Head of caudate nucleus (tissue), 42 donors: ENCODE results near the gene IQSEC1.

ENCODE experiments used
- DNase-seq, 42 donors: peaks; one replicate each; pipeline versions ENCODE4 v3.0.0 to v3.0.0-alpha.2; 2020 to 2021; ENCODE audit warnings: mixed read lengths in 7 of 42
- intact Hi-C: fragments of 100-400 bp; cut with DNase I; formaldehyde crosslinking; loops from one replicate; pipeline ENCODE4 v1.15.0; 2022

Gene IQSEC1

DNA sequence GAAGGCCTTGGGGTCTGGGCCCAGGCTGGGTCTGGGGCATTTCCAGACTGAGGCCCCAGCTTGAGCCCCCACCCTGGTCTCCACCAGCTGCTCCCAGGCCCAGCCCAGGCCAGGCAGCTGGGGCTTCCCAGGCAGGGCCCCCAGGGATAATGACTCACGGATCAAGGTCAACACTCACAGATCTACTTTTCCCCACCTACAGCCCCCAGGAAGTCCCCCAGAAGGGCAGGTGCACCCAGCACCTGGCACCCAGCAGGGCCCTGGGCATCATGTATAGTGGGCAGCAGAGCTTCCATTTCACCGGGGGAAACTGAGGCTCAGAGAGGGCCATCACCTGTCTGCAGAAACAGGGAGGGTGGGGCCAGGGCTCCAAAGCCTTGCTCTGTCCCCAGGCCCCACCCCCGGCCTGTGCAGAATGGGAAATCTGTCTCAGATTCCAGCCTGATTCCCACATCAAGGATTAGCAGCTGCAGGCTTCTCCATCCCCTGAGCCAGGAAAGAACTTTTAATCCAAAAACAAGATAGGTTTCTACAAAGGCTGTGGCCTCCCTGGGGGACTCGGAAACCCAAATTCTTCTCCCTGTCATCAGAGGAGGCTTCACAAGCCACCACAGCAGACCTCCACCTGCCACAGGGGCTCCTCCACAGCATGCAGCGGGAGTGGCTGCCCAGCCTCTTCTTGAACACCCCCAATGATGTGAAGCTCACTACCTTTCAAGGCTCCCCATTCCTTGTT, 49.8 kb downstream of the IQSEC1 start:
- no peak for DNase-seq
- intact Hi-C loops = no loop called here

DNA sequence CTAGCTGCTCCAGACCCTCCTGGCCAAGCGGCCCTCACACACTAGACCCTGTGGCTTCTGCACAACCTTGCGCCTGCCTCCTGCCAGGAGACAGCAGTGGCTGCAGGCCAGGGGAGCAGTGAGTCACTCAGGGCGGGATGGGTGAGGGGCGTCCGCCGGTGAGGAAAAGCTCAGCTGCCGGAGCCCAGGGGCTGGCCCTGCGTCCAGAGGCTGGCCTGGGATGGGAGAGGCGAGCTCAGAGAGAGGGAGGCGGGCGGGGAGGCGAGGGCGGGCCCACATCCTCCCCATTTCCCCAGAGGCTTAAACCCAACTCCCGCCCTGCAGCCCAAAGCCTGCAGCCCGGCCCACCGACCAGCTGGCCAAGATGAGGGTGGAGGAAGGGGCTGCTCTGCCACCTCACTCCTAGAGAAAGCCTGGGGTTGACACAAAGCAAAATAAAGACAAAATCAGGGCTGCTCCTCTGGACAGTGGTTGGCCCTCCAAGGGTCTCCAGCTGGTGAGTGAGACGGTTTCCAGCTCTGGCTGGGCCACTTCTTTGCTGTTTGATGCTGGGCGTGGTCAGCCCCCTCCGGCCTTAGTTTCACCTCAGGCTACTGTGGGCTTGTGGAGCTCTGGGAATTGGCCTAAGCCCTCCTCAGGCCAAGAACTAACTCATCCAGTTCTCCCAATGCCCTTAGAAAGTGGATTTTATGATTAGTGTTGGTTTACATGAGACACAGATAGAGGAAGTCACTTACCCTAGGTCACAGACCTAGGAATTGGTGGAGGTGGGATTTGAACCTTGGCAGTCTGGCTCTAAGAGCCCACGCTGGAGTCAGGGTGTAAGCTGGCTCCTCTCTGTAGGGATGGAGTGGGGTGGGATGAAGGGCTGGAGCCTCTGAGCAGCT, 50.6 kb downstream of the IQSEC1 start:
- peak in 16 of 42 donors; percentile 46 to 86 (median 64) for DNase-seq

DNA sequence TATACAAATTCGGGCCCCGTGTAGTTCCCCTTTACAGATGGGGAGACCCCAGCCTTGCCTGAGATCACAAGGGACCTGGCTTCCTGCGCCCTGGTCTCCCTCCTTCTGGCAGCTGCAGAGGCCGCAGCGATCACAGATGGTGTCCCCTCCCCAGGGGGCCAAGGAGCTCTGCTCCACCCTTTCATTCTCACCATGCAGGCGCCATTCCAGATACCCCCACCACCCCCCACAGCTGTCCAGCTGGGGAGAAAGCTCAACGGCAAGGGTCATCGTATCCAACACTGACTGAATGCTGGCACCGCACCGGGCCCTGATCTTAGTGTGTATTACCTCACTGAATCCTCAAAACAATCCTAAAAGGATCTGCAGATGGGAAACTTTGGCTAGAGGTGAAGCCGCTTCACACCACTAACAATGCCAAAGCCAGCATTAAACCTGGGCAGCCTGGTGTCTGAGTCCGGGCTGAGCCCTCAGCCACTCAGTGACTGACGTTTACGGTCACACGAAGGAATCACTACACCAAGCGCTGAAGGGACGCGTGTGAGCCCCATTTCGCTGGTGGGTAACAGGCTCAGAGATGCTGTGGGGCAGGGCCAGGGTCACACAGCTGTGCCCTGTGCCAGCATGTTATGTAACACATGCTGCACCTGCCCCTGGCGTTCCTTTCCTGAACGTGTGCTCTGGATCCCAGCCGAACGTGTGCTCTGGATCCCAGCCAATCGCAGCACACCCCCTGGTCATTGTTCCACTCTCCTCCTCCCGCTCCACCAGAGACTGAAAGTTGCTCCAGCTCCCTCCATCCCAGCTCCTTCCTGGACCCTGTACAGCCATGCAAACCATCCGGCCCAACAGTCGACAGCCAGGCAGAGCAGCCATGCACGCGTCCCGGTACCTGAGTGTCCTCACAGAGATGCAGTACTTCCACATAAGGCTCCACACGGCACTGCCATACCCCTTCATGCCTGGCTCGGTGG, 51.8 kb downstream of the IQSEC1 start:
- peak in 3 of 42 donors; percentile 1 to 15 (median 6) for DNase-seq
- intact Hi-C loops = no loop called here

More for the DNA sequence above, 50.6 kb downstream of the IQSEC1 start:
- intact Hi-C loops = no loop called here

DNA sequence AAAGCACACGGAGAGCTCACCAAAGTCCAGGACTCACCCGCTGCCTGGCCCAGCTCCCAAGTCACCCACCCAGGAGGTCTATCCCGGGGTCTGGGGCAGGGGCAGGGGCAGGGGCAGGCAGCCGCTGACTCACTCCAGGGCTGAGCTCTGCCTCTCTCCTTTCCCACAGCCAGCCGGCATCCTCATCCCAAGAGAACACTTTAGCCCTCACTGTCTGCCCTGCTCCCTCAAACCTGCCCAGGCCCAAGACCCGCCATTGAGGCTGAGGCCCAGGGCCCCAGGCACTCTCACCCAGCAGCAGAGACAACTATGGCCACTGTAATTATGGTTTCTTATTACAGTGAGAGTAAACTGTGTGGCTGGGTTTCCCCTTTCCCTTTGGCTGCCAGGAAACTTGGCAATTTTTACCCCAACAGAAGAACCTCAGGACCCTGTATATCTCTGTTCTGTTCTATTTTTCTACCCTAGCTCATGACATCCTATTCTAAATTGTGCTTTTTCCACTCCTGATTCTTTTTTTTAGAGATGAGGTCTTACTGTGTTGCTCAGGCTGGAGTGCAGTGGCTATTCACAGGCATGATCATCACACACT, 53.0 kb downstream of the IQSEC1 start:
- intact Hi-C loops = no loop called here
- DNase-seq = peak in 2 of 42 donors; percentile 1 to 9

DNA sequence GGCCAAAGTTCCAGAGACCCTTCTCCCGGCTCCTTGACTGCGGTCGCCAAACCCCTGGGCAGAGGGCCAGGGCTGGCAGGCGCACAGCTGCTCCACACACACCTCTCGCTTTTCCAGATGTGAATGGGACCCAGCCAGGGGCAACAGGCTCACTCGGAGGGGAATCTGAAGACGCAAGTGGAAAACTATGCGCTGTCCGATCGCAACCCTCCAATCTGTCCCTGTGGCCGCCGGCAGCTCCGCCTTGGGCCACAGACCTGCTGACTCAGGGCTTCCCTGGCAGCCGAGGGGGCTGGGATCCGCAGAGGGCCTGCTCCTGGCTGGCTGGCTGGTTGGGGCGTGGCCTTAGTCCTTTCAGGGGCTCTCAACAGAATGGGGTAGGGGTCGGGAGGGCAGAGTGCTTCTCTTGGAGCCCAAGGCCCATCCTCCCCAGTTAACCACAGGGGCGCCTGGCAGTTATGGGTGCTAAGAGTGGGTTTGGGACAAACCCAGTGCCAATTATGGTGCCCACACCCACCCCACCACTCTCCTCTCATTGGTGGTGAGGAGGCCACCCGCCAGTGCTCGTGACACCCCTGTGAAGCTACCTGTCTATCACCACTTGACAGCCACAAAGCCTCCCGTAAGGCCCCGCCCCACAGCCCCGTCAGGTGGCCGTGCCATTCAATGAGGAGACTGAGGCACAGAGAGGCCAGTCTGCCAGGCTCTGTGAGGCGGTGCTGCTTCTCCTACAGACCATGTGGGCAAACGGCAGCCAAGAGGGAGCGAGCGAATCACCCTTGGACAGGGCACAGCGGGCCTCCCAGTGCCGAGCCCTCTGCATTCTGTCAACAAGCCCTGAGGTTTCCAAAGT, 53.8 kb downstream of the IQSEC1 start:
- intact Hi-C loops = no loop called here
- peak in 6 of 42 donors; percentile 41 to 74 (median 48) for DNase-seq

DNA sequence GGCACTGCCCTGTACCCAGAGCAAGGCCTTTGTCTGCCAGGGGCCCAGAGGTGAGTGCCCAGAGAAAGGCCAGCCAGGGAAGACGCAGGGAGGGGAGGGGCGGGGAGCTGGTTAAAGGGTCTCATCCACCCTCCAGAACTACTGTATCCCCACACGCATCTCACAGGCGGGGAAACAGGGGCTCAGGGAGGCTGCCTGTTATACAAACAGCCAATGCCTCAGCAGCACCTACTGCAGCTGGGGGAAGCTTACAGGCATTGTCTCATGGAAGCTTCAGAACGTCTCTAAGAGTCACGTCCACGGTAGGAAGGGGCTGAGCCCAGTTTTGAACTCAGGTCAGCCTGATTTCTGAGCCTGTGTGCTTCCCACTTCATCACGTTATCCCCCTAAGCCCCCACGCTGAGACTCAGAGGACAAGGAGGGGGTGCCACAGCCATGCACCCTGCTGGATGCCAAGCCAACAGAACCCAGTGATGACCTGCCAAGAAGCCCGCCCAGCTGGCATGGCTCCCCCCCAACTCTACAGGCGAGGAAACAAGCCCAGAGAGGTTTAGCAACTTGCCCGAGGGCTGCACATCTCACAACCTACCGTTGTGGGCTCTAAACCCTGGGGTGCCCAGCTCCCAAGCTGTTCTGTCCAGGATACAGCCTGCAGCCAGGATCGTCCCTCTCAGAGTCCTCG, 54.5 kb downstream of the IQSEC1 start:
- intact Hi-C loops = no loop called here
- DNase-seq = peak in 6 of 42 donors; percentile 1 to 48 (median 20)

DNA sequence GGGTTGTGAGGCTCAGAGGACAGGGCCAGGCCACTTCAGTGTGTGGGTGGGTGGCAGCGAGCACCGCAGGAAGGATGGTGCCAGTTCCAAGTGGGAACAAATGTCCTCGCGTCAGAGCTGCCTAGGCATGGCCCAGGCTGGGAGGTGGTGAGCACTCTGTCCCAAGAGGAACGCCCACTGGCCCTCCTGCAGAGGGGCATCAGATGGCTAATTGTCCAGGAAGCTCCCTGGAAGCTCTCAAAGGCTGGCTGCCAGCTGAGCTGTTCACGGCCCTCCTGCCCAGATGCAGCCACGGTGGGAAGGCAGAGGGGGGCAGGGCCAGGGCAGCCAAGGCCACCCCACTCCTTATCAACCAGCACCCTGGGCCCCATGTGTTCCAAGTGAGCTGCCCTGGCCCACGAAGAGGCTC, 55.2 kb downstream of the IQSEC1 start:
- peak in 4 of 42 donors; percentile 3 to 32 (median 21) for DNase-seq

DNA sequence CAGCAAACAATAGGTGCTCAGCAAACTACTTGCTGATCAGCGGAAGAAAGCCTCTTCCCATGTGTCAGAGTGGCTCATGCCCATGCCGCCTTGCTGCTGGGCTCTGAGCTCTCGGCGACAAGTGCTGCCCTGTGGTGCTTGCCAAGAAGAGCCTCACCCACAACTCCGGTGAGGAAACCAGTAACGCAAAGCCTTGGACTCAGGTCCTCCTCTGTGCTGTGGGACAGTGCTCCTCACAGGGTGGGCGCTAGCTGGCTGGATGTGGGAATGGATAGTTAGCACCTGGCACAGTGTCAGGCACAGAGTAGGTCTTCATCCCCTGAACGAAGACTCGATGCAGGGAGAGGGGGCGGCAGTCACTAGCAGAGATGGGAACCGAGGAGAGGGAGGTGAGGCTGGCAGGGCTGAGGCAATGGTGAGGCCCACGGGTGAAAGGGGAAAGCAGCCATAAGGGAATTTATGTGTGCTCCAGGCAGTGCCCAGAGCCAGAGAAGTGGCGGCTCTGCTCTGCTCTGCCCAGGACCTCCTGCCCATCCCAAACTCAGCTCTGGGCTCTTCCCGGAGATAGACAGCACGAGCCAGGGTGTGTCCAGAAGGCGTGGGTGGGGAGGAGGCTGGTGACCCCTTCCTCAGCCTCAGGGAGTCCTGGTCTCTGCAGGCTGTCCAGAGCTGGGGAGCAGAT, 55.7 kb downstream of the IQSEC1 start:
- peak in 3 of 42 donors; percentile 1 to 17 (median 2) for DNase-seq
- intact Hi-C loops = no loop called here

More for the DNA sequence above, 55.2 kb downstream of the IQSEC1 start:
- intact Hi-C loops = no loop called here

DNA sequence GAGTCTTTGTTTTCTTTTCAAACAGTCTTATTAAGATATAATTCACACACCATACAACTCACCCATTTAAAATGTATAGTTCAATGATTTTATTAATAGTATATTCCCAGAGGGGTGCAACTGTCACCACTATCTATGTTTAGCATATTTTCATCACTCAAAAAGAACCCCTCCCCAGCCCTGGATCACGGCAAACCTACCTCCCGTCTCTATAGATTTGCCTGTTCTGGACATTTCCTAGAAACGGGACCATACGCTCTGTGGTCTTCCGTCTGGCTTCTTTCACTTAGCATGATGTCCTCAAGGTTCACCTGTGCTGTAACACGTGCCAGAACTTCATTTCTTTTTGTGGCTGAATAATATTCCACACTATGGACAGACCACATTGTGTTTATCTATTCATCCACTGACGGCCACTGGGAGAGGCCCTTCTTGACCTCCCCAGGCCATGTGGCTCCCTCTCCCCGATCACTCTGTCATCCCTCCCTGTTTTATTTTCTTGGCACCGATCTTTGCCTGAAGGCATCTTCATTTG, 56.4 kb downstream of the IQSEC1 start:
- DNase-seq = no peak
- intact Hi-C loops = no loop called here

DNA sequence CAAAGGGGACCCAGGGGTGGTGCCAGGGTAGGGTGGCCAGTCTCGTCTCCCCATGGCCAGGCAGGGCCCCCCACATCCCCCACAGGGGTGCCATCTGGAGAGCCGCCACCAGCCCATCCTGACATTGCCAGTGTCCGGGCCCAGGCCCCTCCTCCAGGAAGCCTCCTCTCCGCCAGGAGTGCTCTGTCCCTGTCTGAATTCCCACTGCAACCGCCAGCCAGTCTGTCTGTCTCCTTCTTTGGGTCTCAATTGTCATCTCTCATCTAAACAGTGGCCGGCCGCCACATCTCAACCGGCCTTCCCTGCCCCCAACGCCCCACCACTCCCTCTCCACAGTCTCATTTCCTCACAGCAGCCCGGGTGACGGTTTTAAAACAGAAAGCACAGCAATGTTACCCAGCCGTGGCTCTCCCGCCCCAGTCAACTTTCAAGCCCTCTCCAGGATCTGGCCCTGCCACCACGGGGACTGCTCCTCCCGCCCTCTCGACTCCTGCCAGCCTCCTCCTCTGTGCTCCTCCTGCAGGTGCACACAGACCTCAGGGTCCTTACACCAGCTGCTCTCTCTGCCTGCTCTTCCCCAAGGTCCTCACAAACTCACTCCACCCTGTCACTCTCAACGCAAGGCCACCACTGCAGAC, 57.0 kb downstream of the IQSEC1 start:
- peak in 21 of 42 donors; percentile 18 to 77 (median 52) for DNase-seq
- intact Hi-C loops = no loop called here

DNA sequence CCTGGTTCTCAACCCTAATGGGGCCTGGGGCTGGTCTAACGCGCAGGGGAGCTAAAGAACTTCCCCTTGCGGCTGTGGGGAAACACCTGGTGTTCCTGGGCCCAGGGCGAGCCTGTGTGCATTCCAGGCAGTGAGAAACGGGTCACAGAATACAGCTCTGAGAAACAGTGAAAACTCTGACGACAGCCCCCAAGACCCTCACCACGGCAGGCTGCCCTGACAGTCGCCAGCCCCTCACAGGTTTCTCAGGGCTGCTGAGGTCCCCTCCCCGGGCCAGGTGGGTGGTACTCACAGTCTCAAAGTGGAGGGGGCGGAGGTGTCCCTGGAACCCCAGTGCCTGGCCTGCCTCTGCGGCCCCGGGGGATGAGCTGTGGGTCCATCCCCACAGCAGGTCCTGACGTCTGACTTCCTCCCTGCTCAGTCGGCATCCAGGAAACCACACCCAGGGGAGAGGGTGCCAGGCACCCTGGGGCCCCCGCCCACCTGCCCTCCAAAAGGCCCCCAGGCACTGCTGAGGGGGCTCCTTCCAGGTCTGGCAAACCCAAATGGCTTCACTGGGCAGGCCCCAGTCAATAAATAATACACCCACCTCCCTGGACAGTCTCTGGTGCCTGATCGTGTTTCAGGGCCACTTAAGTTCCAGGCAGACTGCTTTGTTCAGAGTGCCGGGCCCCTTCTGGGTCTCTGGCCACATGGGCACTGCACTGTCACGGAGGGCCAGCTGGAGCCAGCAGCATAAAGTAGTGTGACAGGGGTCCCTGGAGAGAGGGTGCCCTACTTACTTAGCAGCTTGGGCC, 57.7 kb downstream of the IQSEC1 start:
- intact Hi-C loops = no loop called here
- DNase-seq = peak in 1 of 42 donors; percentile 2

DNA sequence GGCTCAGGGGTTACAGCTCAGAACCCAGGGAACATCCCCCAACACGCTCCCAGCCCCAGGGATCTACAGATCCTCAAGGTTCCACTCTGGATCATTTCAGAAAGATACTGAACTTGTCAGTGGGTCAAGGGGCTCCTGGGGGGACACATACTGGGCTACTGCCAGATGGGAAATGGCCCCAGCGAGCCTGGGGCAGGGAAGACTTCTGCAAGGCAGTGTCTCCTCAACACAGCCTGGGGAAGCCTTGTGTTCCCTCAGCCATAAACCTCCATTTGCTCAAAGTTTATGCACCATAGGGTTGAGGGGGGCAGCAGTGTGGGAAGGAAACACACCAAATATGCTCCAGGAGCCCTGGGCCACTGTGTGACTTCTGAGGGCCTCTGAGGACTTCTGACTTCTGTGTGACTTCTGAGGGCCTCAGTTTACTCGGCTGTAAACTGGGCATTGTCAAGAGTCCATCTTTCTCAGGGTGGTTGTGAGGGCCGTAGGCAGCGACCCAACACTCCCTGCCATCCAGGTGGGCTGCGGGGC, 58.4 kb downstream of the IQSEC1 start:
- DNase-seq = peak in 1 of 42 donors; percentile 0
- intact Hi-C loops = no loop called here

DNA sequence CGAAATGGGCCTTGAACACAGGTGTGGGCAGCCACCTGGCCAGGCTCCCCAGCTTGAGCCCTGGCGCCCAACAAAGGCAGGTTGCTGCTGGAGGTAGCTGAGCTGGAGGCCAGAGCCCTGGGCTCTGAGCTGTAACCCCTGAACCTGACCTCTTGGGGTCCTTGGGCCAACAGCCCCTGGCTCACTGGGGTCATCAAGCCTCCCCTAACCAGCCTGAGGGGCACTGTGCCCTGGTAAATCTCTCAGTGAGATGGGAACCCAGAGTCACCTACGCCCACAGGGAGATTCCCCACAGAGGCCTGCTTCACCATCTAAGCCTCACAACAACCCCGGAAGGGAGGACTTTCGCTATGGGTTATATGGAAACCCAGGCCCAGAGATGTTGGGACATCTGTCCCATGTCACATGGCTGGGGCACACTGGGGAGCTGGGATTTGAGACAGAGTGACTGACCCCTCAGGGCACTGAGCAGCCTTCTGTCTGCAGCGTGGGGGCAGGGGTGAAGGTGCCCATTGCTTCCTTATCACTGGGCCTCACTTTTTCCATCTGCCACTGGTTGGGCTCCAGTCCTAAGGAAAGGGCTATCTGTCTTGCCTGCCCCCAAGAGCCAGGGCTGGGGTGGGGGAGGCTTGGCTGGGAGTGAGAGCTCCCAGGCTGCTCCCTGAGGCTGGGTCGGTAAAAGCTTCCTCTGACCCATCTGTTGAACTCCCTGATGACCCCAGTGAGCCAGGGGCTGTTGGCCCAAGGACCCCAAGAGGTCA, 59.1 kb downstream of the IQSEC1 start:
- peak in 1 of 42 donors; percentile 12 for DNase-seq
- intact Hi-C loops = no loop called here

DNA sequence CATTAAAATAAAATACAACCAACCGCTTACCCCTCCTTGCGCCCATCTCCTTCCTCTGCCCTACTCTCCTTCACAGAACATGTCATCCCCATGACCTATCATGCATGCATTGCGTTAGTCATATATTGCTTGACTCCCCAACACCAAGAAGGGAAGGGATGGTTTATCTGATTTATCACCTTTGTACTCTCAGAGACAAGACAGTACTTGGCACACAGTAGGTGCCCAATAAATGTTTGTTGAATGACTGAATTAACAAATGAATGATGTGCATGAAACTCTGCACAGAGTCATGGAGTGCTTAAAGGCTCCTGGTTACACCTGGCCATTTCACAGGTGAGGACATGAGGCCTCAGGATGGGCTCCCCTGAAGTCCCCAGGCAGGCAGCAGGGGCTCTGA, 59.7 kb downstream of the IQSEC1 start:
- intact Hi-C loops = no loop called here
- no peak for DNase-seq
